Measurements from ENCODE around the gene ALKBH7.

Gene ALKBH7

DNA sequence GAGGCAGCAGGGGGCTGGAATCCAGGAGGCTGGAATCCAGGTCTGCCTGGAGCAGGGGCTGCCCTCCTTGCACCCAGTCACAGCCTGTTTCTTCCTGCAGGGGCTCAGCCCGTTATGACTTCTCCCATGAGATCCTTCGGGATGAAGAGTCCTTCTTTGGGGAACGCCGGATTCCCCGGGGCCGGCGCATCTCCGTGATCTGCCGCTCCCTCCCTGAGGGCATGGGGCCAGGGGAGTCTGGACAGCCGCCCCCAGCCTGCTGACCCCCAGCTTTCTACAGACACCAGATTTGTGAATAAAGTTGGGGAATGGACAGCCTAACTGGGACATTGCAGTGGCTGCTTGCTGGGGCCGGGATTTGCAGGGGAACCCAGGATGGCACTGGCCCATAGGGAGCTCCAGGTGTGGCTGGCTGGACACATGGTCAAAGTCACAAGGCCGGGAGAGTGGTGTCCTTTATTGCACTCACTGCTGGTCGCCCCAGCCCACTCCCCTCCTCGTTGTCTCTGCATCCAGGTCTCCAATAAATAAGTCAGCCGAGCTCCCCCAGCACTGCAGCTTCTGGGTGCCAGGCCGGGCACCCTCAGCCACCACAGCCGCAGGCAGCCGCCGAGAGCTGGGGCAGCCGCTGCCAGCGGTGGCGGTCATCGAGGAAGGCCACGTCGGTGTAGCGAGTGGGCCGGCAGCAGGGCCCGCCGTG lies 2.3 kb downstream of the ALKBH7 start:
- no peak for TF ChIP-seq TARDBP (IDR thresholded peaks at IDR 0.05)
- no peak for TF ChIP-seq NFRKB (IDR thresholded peaks at IDR 0.05)
- no peak for TF ChIP-seq L3MBTL2 (conservative IDR thresholded peaks at IDR 0.05)
- TF ChIP-seq BHLHE40 (IDR thresholded peaks at IDR 0.05; ENCODE audit: borderline replicate concordance) = no peak
- TF ChIP-seq FOXK2 (IDR thresholded peaks at IDR 0.05) = no peak
- no peak for TF ChIP-seq HDGF (IDR thresholded peaks at IDR 0.05; ENCODE audit: borderline replicate concordance)
- TF ChIP-seq, protein P1, sequence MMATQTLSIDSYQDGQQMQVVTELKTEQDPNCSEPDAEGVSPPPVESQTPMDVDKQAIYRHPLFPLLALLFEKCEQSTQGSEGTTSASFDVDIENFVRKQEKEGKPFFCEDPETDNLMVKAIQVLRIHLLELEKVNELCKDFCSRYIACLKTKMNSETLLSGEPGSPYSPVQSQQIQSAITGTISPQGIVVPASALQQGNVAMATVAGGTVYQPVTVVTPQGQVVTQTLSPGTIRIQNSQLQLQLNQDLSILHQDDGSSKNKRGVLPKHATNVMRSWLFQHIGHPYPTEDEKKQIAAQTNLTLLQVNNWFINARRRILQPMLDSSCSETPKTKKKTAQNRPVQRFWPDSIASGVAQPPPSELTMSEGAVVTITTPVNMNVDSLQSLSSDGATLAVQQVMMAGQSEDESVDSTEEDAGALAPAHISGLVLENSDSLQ (IDR thresholded peaks at IDR 0.05) = no peak
- TF ChIP-seq LEF1 (IDR thresholded peaks at IDR 0.05; ENCODE audit: borderline replicate concordance) = no peak
- TF ChIP-seq SUZ12 (IDR thresholded peaks at IDR 0.05) = no peak
- TF ChIP-seq CTBP1 (IDR thresholded peaks at IDR 0.05; ENCODE audit: borderline replicate concordance) = no peak
- no peak for TF ChIP-seq SP1 (IDR thresholded peaks at IDR 0.05)
- TF ChIP-seq ARNT (IDR thresholded peaks at IDR 0.05) = no peak
- TF ChIP-seq FOXM1 (IDR thresholded peaks at IDR 0.05; ENCODE audit: borderline replicate concordance) = no peak
- POLR2A ChIA-PET = interaction anchor here (0.8 to 3.0 kb wide), 2 partner anchors 14 to 18 kb away, joined by 4 to 20 read pairs; partner anchors contain the start of genes CLPP and GTF2F1
- no peak for DNase-seq (ENCODE audit: extremely low spot score)
- CTCF ChIA-PET = no interaction called here

DNA sequence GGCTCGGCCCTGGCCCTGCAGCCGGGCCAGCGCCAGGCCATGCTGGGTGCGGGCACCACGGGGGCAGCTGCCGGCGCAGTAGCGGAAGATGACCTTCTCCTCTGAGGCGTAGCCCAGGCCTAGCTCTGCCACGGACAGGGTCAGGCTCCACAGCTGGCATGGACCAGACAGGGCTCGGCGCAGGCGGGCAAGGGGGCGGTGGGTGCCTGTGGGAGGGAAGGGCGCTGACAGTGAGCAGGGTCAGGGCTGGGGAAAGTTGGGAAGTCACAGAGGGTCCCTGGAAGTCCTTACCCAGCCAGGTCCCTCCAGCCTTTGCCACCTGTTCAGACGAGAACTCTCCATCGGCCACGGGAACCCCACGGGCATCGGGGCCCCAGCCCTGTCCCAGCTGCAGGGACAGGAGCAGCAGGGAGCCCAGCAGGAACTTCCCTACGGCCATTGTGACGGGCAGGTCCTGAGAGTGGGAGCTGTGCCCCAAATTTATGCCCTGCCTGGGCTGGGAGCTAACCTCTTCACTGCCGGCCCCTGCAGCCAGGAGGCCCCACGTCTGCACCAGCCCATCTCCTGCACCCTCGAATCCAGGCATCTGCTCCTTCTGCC lies 2.9 kb downstream of the ALKBH7 start, which contains the start of gene PSPN:
Gene PSPN, minus strand, starts transcription at position 523 of the 600 bp plus-strand sequence. Its CDS starts 84 bp downstream, at position 439.
- TF ChIP-seq FOXK2 (IDR thresholded peaks at IDR 0.05) (no peak), FOXA1 (IDR thresholded peaks at IDR 0.05) (no peak), ARNT (IDR thresholded peaks at IDR 0.05) (no peak), ELF4 (IDR thresholded peaks at IDR 0.05) (no peak), BHLHE40 (IDR thresholded peaks at IDR 0.05; ENCODE audit: borderline replicate concordance) (no peak), SP1 (IDR thresholded peaks at IDR 0.05) (no peak), ZNF384 (IDR thresholded peaks at IDR 0.05) (no peak), LEF1 (IDR thresholded peaks at IDR 0.05; ENCODE audit: borderline replicate concordance) (no peak), CTBP1 (IDR thresholded peaks at IDR 0.05; ENCODE audit: borderline replicate concordance) (no peak), TARDBP (IDR thresholded peaks at IDR 0.05) (no peak), NFRKB (IDR thresholded peaks at IDR 0.05) (no peak), SUZ12 (IDR thresholded peaks at IDR 0.05) (no peak), L3MBTL2 (conservative IDR thresholded peaks at IDR 0.05) (no peak), HDGF (IDR thresholded peaks at IDR 0.05; ENCODE audit: borderline replicate concordance) (no peak)
- TF ChIP-seq, protein P1 (IDR thresholded peaks at IDR 0.05) = no peak
- ChIA-PET POLR2A (interaction anchor here (0.8 to 1.0 kb wide), 2 partner anchors 14 kb away, joined by 3 to 4 read pairs; partner anchors contain the start of gene CLPP), CTCF (no interaction called here)
- DNase-seq (ENCODE audit: extremely low spot score) = no peak

DNA sequence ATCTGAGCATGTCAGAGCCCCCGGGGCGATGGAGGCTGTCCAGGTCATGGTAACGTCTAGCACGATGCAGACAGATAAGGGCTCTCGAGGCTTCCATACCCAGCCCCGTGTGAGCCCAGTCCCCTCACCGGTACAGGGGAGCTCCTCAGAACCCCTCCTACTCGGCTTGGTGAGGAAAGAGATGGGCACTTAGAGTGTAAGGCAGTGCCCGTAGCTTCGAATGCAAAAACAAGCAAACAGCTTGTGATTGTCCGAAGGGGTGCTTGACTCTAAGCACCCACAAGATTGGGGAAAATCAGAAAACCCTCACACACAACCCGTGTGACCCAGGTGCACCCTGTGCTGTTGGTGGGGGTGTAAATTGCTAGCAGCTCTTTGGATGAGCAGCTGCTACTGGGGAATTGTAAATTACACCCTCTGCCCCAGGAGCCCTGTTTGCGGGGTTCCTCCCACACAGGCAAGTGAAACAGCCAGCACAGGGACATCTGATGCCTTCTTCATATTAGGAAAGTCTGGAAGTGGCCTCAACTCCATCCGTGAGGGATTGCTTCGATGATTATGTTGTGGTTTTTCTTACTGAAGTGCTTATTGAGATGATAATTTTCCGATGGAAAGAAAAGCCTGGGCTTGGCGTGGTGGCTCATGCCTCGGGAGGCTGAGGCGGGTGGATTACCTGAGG lies 4.1 kb downstream of the ALKBH7 start:
- TF ChIP-seq FOXK2 (IDR thresholded peaks at IDR 0.05) (no peak), ZNF384 (IDR thresholded peaks at IDR 0.05) (no peak), SP1 (IDR thresholded peaks at IDR 0.05) (no peak), NFRKB (IDR thresholded peaks at IDR 0.05) (no peak), SUZ12 (IDR thresholded peaks at IDR 0.05) (no peak)
- ChIA-PET POLR2A (interaction anchor here (1.0 kb wide), 1 partner anchor 15 kb away, joined by 3 read pairs; the partner anchor contains the start of gene CLPP), CTCF (interaction anchor here (1.0 kb wide), 1 partner anchor 158 kb away, joined by 3 read pairs; no protein-coding TSS in a partner anchor)
- no peak for DNase-seq (ENCODE audit: extremely low spot score)

DNA sequence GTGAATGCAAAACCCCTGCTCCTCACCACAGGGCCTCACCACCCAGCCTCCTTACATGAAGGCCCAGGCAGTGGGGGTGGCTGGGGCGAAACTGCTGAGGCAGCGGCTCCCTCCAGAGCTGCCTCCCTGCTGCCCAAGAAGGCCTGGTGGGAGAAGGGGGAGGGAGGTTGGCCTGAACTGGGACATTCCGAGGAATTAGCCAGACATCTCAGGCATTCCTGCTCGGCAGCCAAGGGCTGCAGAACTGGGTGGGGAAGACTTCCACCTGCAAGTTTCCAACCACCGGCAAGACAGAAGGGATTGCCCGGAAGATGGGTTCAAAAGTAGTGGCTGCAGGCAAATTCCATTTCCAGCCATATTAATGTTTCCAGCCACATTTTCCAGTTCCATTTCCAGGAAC lies 5.4 kb downstream of the ALKBH7 start:
- TF ChIP-seq ARNT (IDR thresholded peaks at IDR 0.05) (no peak), CTBP1 (IDR thresholded peaks at IDR 0.05; ENCODE audit: borderline replicate concordance) (no peak), FOXK2 (IDR thresholded peaks at IDR 0.05) (no peak), FOXA1 (IDR thresholded peaks at IDR 0.05) (no peak), SUZ12 (IDR thresholded peaks at IDR 0.05) (no peak), ZNF384 (IDR thresholded peaks at IDR 0.05) (no peak), BHLHE40 (IDR thresholded peaks at IDR 0.05; ENCODE audit: borderline replicate concordance) (no peak), SP1 (IDR thresholded peaks at IDR 0.05) (no peak), NFRKB (IDR thresholded peaks at IDR 0.05) (no peak), ELF4 (IDR thresholded peaks at IDR 0.05) (no peak), HDGF (IDR thresholded peaks at IDR 0.05; ENCODE audit: borderline replicate concordance) (no peak), TARDBP (IDR thresholded peaks at IDR 0.05) (no peak), LEF1 (IDR thresholded peaks at IDR 0.05; ENCODE audit: borderline replicate concordance) (no peak), FOXM1 (IDR thresholded peaks at IDR 0.05; ENCODE audit: borderline replicate concordance) (no peak), L3MBTL2 (conservative IDR thresholded peaks at IDR 0.05) (no peak)
- TF ChIP-seq, protein P1 (IDR thresholded peaks at IDR 0.05) = no peak
- no peak for DNase-seq (ENCODE audit: extremely low spot score)
- POLR2A ChIA-PET = interaction anchor here (0.9 to 1.8 kb wide), 2 partner anchors 9 to 15 kb away, joined by 3 to 7 read pairs; partner anchors contain the start of gene GTF2F1
- CTCF ChIA-PET = no interaction called here

DNA sequence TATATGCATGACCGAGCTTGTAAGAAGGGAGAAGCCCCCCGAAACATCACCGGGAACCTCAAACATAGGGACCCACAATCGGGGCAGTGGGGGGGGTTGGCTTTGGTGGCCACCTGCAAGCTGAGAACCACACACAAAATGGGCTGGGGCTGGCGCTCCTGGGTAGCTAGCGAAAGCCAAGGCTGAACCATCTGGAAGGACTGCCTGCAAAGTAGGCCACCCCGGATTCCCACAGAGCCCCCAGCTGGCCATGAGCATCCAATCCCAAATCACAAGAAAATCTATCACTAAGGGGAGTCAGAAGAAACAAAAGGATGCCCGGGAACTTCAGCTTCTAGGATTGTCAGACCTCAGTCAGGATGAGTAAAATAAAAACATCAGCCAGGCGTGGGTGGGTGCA lies 5.9 kb downstream of the ALKBH7 start:
- POLR2A ChIA-PET = interaction anchor here (1.8 kb wide), 1 partner anchor 15 kb away, joined by 7 read pairs; the partner anchor contains the start of gene GTF2F1
- CTCF ChIA-PET = no interaction called here
- TF ChIP-seq, protein P1 (IDR thresholded peaks at IDR 0.05) = no peak
- TF ChIP-seq L3MBTL2 (conservative IDR thresholded peaks at IDR 0.05) = no peak
- TF ChIP-seq FOXA1 (IDR thresholded peaks at IDR 0.05) = no peak
- TF ChIP-seq FOXM1 (IDR thresholded peaks at IDR 0.05; ENCODE audit: borderline replicate concordance) = no peak
- no peak for TF ChIP-seq CTBP1 (IDR thresholded peaks at IDR 0.05; ENCODE audit: borderline replicate concordance)

More for the DNA sequence above, 5.9 kb downstream of the ALKBH7 start:
- no peak for DNase-seq (ENCODE audit: extremely low spot score)
